GM21390 (cell line): ENCODE results near the gene SHOC2.

Source experiments
- ATAC-seq: cut with Tn5 transposase; IDR thresholded peaks from one replicate; pipeline ENCODE4 v1.9.1; 2021; ENCODE audit not compliant: unreplicated experiment

SHOC2 gene

GRCh38 chr10:110944792-110945396 is 25.5 kb downstream of the SHOC2 start:
- no peak for ATAC-seq

GRCh38 chr10:110946496-110946895 is 27.1 kb downstream of the SHOC2 start:
- ATAC-seq: no peak

- ATAC-seq: no peak
Observed at GRCh38 chr10:110947061-110947595, 27.7 kb downstream of the SHOC2 start.

- ATAC-seq: no peak
Observed at GRCh38 chr10:110951381-110951780, 32.0 kb downstream of the SHOC2 start.

GRCh38 chr10:110957606-110958005 is 38.2 kb downstream of the SHOC2 start:
- no peak for ATAC-seq

- no peak for ATAC-seq
Observed at GRCh38 chr10:110959379-110960332, 40.3 kb downstream of the SHOC2 start.

- no peak for ATAC-seq
Observed at GRCh38 chr10:110960333-110960712, 40.9 kb downstream of the SHOC2 start.

- no peak for ATAC-seq
Observed at GRCh38 chr10:110962443-110962842, 43.0 kb downstream of the SHOC2 start.

- ATAC-seq: no peak
Observed at GRCh38 chr10:110963162-110963561, 43.8 kb downstream of the SHOC2 start.

- no peak for ATAC-seq
Observed at GRCh38 chr10:110964681-110965080, 45.3 kb downstream of the SHOC2 start.

- no peak for ATAC-seq
Observed at GRCh38 chr10:110965216-110965615, 45.8 kb downstream of the SHOC2 start.

- no peak for ATAC-seq
Observed at GRCh38 chr10:110966146-110966545, 46.7 kb downstream of the SHOC2 start.

GRCh38 chr10:110967009-110967630 is 47.7 kb downstream of the SHOC2 start:
- no peak for ATAC-seq

- no peak for ATAC-seq
Observed at GRCh38 chr10:110967645-110968044, 48.2 kb downstream of the SHOC2 start.

- ATAC-seq: no peak
Observed at GRCh38 chr10:110969183-110969582, 49.8 kb downstream of the SHOC2 start.

GRCh38 chr10:110971638-110972037 is 52.2 kb downstream of the SHOC2 start:
- ATAC-seq: no peak

- ATAC-seq: no peak
Observed at GRCh38 chr10:110972231-110973134, 53.1 kb downstream of the SHOC2 start.

GRCh38 chr10:110973400-110973799 is 54.0 kb downstream of the SHOC2 start:
- ATAC-seq: no peak

- no peak for ATAC-seq
Observed at GRCh38 chr10:110976577-110976976, 57.2 kb downstream of the SHOC2 start.

- no peak for ATAC-seq
Observed at GRCh38 chr10:110977662-110978061, 58.3 kb downstream of the SHOC2 start.

- ATAC-seq: no peak
Observed at GRCh38 chr10:110978204-110978603, 58.8 kb downstream of the SHOC2 start.
